Pancreas (tissue), 10 donors: Measurements from ENCODE around the gene C1orf226. TPM values are rescaled to one million over a fixed set of nuclear protein-coding genes. Genes with fewer than 3 reads are reported as not detected.

Source experiments
- ATAC-seq, 4 donors: fragments of 200-7000 bp; cut with Tn5 transposase; one replicate each; pipeline versions ENCODE4 v1.8.0 to v1.9.1; 2020; ENCODE audit warnings: mild to moderate bottlenecking in 4 of 4, moderate library complexity in 4 of 4
- DNase-seq, 6 donors: peaks; one replicate each; pipeline ENCODE4 v3.0.0-alpha.2; 2020
- FAIRE-seq: peaks from 2 replicates; lab custom pipeline; 2012; peaks lifted over from hg19 to GRCh38; lab: Jason Lieb, UNC
- H3K27ac ChIP-seq, 4 donors: fragments of 200-600 bp; sonication (generic); 1 replicate in 3 of 4; 2 replicates in 1 of 4; pipeline versions ENCODE4 v1.5.0 to v1.8.0; 2020
- H3K27me3 ChIP-seq, 4 donors: fragments of 200-600 bp; one replicate each; pipeline ENCODE4 v1.8.0; 2021
- H3K36me3 ChIP-seq, 3 donors: fragments of 200-600 bp; sonication (generic) in 1 of 3; one replicate each; pipeline versions ENCODE4 v1.5.0 to v1.8.0; 2020 to 2021
- H3K4me1 ChIP-seq, 3 donors: fragments of 200-600 bp; one replicate each; pipeline ENCODE4 v1.8.0; 2021
- H3K4me3 ChIP-seq, 4 donors: fragments of 200-600 bp; sonication (generic) in 2 of 4; one replicate each; pipeline versions ENCODE4 v1.5.0 to v1.8.0; 2020 to 2021
- H3K9me3 ChIP-seq, 4 donors: fragments of 200-600 bp; one replicate each; pipeline ENCODE4 v1.8.0; 2021
- CTCF ChIP-seq, 4 donors: fragments of 200-600 bp; sonication (generic) in 3 of 4; IDR thresholded peaks; one replicate each; pipeline versions ENCODE4 v1.5.0 to v1.8.0; 2021; ENCODE audit warnings: antibody characterized with exemption in 4 of 4
- WGBS, 2 donors: extraction: QIAGEN DNeasy Blood & Tissue Kit; methylation state at CpG; one replicate each; pipeline ENCODE4 v1.1.7; 2013; 5-methylcytosine and 5-hydroxymethylcytosine counted together
- intact Hi-C, 3 donors: fragments of 100-400 bp; cut with DNase I; formaldehyde crosslinking; loops; one replicate each; pipeline versions ENCODE4 v1.11.1 to v1.14.2; 2022
- polyA plus RNA-seq, 2 donors: library from polyadenylated mRNA; stranded (reverse); fragments of 200-250 nt; gene quantifications; one replicate each; pipeline ENCODE4 v1.2.3, GENCODE V29; 2013
- total RNA-seq, 6 donors: library from RNA; stranded (reverse); fragmentation: NEBNext Ultra II Directional in 4 of 6; extraction: Animal tissue kit (Norgen Biotek cat#: 25700) in 4 of 6; gene quantifications; one replicate each; pipeline versions ENCODE4 v1.2.1 to v1.2.4, GENCODE V29; 2021 to 2023
- donor health status: healthy with polysubstance abuse.
- donor health status: DM: no; HTN: no; CAD: no; lungs with moderate emphysema.
- donor health status: DM: no; HTN: no; CAD: no.
- donor health status: control.
- donor health status: control.
- donor health status: Bipolar disorder and iron deficiency.
- donor health status: DM: yes; HTN: yes; CAD: no.
- donor health status: DM: no; HTN: no; CAD: no.
- donor health status: DM: no; HTN: no; CAD: no.
- donor health status: DM: yes; HTN: yes; CAD: no.

Gene C1orf226
- total and polyA plus RNA-seq, 8 donors, result 1.3 to 4.2 (median 2.3) TPM

- Histone ChIP-seq H3K27me3 (no peaks in the 10 kb centered on the region), H3K4me1 (no peaks in the 10 kb centered on the region), H3K27ac (no peak overlapping the region), H3K4me3 (no peak overlapping the region), H3K9me3 (no peaks in the 10 kb centered on the region), H3K36me3 (no peaks in the 10 kb centered on the region)
- intact Hi-C loops, result no loop called here
- no peak for TF ChIP-seq CTCF (IDR thresholded peaks at IDR 0.05)
- no peak for FAIRE-seq
- ATAC-seq, result no peak
- 66 to 80% methylated on average over 8 of the region's 8 CpGs for WGBS, 2 donors
- no peak for DNase-seq
Observed at GRCh38 chr1:162398999-162399580, 17.6 kb downstream of the C1orf226 start.

DNA sequence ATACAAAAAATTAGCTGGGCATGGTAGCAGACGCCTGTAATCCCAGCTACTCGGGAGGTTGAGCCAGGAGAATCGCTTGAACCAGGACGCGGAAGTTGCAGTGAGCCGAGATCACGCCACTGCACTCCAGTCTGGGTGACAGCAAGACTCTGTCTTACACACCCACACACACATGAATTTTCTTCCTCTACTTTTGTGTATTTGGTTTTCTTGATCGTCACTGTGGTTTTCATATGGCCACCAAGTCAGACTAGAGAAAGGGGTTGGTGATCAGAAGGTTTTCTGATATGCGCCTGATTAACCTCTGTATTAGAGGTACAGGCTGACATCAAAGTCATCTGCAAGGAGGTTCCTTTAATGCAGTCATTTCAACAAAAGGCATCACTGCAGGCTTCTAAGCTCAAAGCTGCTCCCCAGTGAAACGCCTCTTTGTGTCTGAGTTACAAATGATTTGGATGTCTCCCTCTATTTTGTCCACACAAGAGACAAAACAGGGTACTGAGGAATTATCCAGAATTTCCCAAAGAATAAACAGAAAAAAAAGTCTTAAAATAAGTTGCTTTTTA, 19.3 kb downstream of the C1orf226 start:
- TF ChIP-seq CTCF (IDR thresholded peaks at IDR 0.05), result no peak
- WGBS, 2 donors, result 81 to 88% methylated on average over 10 of the region's 10 CpGs
- no peak overlapping the region for H3K27ac ChIP-seq
- intact Hi-C loops, result no loop called here
- H3K27me3 ChIP-seq, result no peaks in the 10 kb centered on the region
- H3K4me1 ChIP-seq, result no peaks in the 10 kb centered on the region
- DNase-seq (no peak), ATAC-seq (no peak), FAIRE-seq (no peak)
- no peaks in the 10 kb centered on the region for H3K36me3 ChIP-seq
- H3K9me3 ChIP-seq, result no peaks in the 10 kb centered on the region
- H3K4me3 ChIP-seq, result no peak overlapping the region

GRCh38 chr1:162404550-162405160, 23.1 kb downstream of the C1orf226 start:
- TF ChIP-seq CTCF (IDR thresholded peaks at IDR 0.05), result no peak
- peak in 2 of 4 donors; percentile 20 to 51 for ATAC-seq
- H3K4me3 ChIP-seq, result no peak overlapping the region
- no peaks in the 10 kb centered on the region for H3K36me3 ChIP-seq
- H3K4me1 ChIP-seq, result no peaks in the 10 kb centered on the region
- H3K27me3 ChIP-seq, result no peaks in the 10 kb centered on the region
- intact Hi-C loops, result no loop called here
- FAIRE-seq, result no peak
- DNase-seq, result no peak
- WGBS, 2 donors, result 60 to 64% methylated on average over 5 of the region's 5 CpGs
- H3K27ac ChIP-seq, result no peak overlapping the region
- no peaks in the 10 kb centered on the region for H3K9me3 ChIP-seq

GRCh38 chr1:162405800-162406199, 24.3 kb downstream of the C1orf226 start:
- no peaks in the 10 kb centered on the region for H3K4me1 ChIP-seq
- no peak for DNase-seq
- WGBS, 2 donors, result 46 to 53% methylated on average over 5 of the region's 5 CpGs
- no peaks in the 10 kb centered on the region for H3K27me3 ChIP-seq
- FAIRE-seq, result no peak
- intact Hi-C loops, result no loop called here
- no peak for TF ChIP-seq CTCF (IDR thresholded peaks at IDR 0.05)
- H3K4me3 ChIP-seq, result no peak overlapping the region
- no peak overlapping the region for H3K27ac ChIP-seq
- no peaks in the 10 kb centered on the region for H3K36me3 ChIP-seq
- no peak for ATAC-seq
- no peaks in the 10 kb centered on the region for H3K9me3 ChIP-seq

GRCh38 chr1:162406811-162407210, 25.3 kb downstream of the C1orf226 start:
- no peak overlapping the region for H3K27ac ChIP-seq
- TF ChIP-seq CTCF (IDR thresholded peaks at IDR 0.05), result no peak
- ATAC-seq (no peak), FAIRE-seq (no peak), DNase-seq (no peak)
- WGBS, 2 donors, result 83 to 85% methylated on average over 2 of the region's 2 CpGs
- no peaks in the 10 kb centered on the region for H3K9me3 ChIP-seq
- H3K4me1 ChIP-seq, result no peaks in the 10 kb centered on the region
- intact Hi-C loops, result no loop called here
- no peak overlapping the region for H3K4me3 ChIP-seq
- no peaks in the 10 kb centered on the region for H3K27me3 ChIP-seq
- no peaks in the 10 kb centered on the region for H3K36me3 ChIP-seq
